Panc1 (cell line): ENCODE data around the gene PSMB5. TPM values are rescaled to one million over a fixed set of nuclear protein-coding genes. Genes with fewer than 3 reads are reported as not detected.

Source experiments
- ATAC-seq: fragments of 200-7000 bp; cut with Tn5 transposase; 2 replicates; pipeline ENCODE4 v1.9.1; 2020; ENCODE audit warnings: mild to moderate bottlenecking, moderate library complexity
- BruUV-seq: library from RNA; stranded (reverse); fragments of 400-500 nt; replicated peaks from 2 replicates; lab custom pipeline; 2021; lab: Mats Ljungman, UMichigan
- CTCF ChIA-PET: fragments of 300-600 bp; sonication (Branson Sonifier 250); formaldehyde crosslinking; loops from one replicate; lab custom pipeline; 2022; ENCODE audit warnings: antibody characterized with exemption; lab: Charles Lee
- POLR2A ChIA-PET: fragments of 300-600 bp; sonication (Branson Sonifier 250); formaldehyde crosslinking; loops from one replicate; lab custom pipeline; 2022; ENCODE audit warnings: antibody characterized with exemption; lab: Charles Lee
- DNase-seq: peaks from one replicate; pipeline ENCODE4 v3.0.0-alpha.2; 2010; ENCODE audit warnings: low read depth, low spot score
- H3K27ac ChIP-seq: 2 replicates; pipeline ENCODE4 v1.5.1; 2011; ENCODE audit warnings: mild to moderate bottlenecking, low read length, inconsistent platforms
- H3K27me3 ChIP-seq: fragments of 200-500 bp; sonication (Bioruptor generic); 2 replicates; pipeline ENCODE4 v1.6.0; 2014; ENCODE audit warnings: low read length, inconsistent platforms; ENCODE audit not compliant: control insufficient read depth, insufficient read depth
- H3K36me3 ChIP-seq: fragments of 200-500 bp; sonication (Bioruptor generic); 2 replicates; pipeline ENCODE4 v1.5.1; 2014; ENCODE audit warnings: inconsistent platforms, mild to moderate bottlenecking, low read length, moderate library complexity; ENCODE audit not compliant: control insufficient read depth, insufficient read depth
- H3K4me1 ChIP-seq: 2 replicates; pipeline ENCODE4 v1.5.1; 2011; ENCODE audit warnings: inconsistent platforms, mild to moderate bottlenecking, low read length, moderate library complexity; ENCODE audit not compliant: control insufficient read depth, insufficient read depth
- H3K4me3 ChIP-seq, 2 experiments: 2 replicates each; pipeline ENCODE4 v1.5.1; 2011 to 2012; ENCODE audit warnings: low read depth in 2 of 2, low read length in 2 of 2, mild to moderate bottlenecking in 2 of 2, inconsistent platforms in 1 of 2, moderate library complexity in 1 of 2
- H3K9me3 ChIP-seq: fragments of 200-500 bp; sonication (Bioruptor generic); 2 replicates; pipeline ENCODE4 v1.5.1; 2014; ENCODE audit warnings: low read depth, mild to moderate bottlenecking, inconsistent platforms, low read length, moderate library complexity; ENCODE audit not compliant: control insufficient read depth, insufficient read depth
- POLR2AphosphoS5 ChIP-seq: IDR thresholded peaks from 2 replicates; pipeline ENCODE4 v1.6.1; 2012; ENCODE audit warnings: mild to moderate bottlenecking, low read depth, low read length, moderate library complexity
- SIN3A ChIP-seq: IDR thresholded peaks from 2 replicates; pipeline ENCODE4 v1.6.1; 2012; ENCODE audit warnings: low read depth, mild to moderate bottlenecking, low read length, moderate library complexity, borderline replicate concordance; ENCODE audit not compliant: insufficient read depth
- TCF7L2 ChIP-seq: IDR thresholded peaks from 2 replicates; pipeline ENCODE4 v1.6.1; 2011; ENCODE audit warnings: mild to moderate bottlenecking, low read depth, low read length, inconsistent platforms
- in situ Hi-C: cut with HindIII; loops from 2 replicates; pipeline ENCODE4 v1.10.0; 2016; ENCODE audit warnings: low sequenced_read_pairs, low pct_unique_long_range_greater_than_20kb
- intact Hi-C: fragments of 100-400 bp; cut with micrococcal nuclease; formaldehyde crosslinking; loops from one replicate; pipeline ENCODE4 v1.10.0; 2022; ENCODE audit not compliant: unreplicated experiment
- total RNA-seq: library from RNA; stranded (reverse); gene quantifications from one replicate; pipeline ENCODE4 v1.2.1, GENCODE V29; 2021; ENCODE audit not compliant: unreplicated experiment
- TF ChIP-seq, protein P1 (sequence below): fragments of 450-650 bp; IDR thresholded peaks from 2 replicates; pipeline ENCODE4 v1.5.1; 2017; ENCODE audit warnings: mild to moderate bottlenecking
- TF ChIP-seq, protein P2 (sequence below), 2 experiments: IDR thresholded peaks; 2 replicates each; pipeline ENCODE4 v1.6.1; 2011 to 2012; ENCODE audit warnings: low read depth in 2 of 2, control low read depth in 1 of 2, low read length in 1 of 2, mild to moderate bottlenecking in 1 of 2, moderate library complexity in 1 of 2; ENCODE audit not compliant: insufficient read depth in 1 of 2

PSMB5 gene
- total RNA-seq, 1 experiment from 2014 or later: 149 TPM

DNA sequence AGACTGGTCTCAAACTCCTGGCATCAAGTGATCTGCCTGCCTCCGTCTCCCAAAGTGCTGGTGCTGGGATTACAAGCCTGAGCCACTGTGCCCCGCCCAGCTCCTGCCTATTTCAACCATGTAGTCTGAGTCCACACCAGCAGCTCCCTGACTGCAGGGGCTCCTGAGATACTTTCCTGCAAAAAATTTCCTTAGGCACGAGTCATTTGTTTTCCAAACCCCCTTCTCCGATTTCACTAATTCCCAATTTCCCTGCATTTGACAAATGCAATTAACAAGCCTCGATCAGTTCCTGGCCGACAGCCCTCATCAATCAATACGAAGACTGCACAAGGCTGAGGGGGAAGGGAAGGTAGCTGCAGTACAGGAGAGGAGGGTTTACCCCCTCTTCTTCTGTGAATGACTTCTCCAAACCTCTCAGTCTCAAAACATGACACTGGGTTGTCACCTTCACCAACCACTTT, 10.1 kb downstream of the PSMB5 start:
- TF ChIP-seq, protein P1, sequence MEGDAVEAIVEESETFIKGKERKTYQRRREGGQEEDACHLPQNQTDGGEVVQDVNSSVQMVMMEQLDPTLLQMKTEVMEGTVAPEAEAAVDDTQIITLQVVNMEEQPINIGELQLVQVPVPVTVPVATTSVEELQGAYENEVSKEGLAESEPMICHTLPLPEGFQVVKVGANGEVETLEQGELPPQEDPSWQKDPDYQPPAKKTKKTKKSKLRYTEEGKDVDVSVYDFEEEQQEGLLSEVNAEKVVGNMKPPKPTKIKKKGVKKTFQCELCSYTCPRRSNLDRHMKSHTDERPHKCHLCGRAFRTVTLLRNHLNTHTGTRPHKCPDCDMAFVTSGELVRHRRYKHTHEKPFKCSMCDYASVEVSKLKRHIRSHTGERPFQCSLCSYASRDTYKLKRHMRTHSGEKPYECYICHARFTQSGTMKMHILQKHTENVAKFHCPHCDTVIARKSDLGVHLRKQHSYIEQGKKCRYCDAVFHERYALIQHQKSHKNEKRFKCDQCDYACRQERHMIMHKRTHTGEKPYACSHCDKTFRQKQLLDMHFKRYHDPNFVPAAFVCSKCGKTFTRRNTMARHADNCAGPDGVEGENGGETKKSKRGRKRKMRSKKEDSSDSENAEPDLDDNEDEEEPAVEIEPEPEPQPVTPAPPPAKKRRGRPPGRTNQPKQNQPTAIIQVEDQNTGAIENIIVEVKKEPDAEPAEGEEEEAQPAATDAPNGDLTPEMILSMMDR: no peak
- TF ChIP-seq POLR2AphosphoS5 (no peak), TCF7L2 (no peak), SIN3A (no peak)
- TF ChIP-seq, protein P2, sequence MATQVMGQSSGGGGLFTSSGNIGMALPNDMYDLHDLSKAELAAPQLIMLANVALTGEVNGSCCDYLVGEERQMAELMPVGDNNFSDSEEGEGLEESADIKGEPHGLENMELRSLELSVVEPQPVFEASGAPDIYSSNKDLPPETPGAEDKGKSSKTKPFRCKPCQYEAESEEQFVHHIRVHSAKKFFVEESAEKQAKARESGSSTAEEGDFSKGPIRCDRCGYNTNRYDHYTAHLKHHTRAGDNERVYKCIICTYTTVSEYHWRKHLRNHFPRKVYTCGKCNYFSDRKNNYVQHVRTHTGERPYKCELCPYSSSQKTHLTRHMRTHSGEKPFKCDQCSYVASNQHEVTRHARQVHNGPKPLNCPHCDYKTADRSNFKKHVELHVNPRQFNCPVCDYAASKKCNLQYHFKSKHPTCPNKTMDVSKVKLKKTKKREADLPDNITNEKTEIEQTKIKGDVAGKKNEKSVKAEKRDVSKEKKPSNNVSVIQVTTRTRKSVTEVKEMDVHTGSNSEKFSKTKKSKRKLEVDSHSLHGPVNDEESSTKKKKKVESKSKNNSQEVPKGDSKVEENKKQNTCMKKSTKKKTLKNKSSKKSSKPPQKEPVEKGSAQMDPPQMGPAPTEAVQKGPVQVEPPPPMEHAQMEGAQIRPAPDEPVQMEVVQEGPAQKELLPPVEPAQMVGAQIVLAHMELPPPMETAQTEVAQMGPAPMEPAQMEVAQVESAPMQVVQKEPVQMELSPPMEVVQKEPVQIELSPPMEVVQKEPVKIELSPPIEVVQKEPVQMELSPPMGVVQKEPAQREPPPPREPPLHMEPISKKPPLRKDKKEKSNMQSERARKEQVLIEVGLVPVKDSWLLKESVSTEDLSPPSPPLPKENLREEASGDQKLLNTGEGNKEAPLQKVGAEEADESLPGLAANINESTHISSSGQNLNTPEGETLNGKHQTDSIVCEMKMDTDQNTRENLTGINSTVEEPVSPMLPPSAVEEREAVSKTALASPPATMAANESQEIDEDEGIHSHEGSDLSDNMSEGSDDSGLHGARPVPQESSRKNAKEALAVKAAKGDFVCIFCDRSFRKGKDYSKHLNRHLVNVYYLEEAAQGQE (IDR thresholded peaks at IDR 0.05; ENCODE audit: insufficient read depth in 1 of 2, low read depth in 2 of 2, low read length in 1 of 2): no peak
- H3K27me3 ChIP-seq: no peaks in the 10 kb centered on the region
- ChIA-PET POLR2A (no interaction called here), CTCF (interaction anchor here (0.6 to 1.0 kb wide), 2 partner anchors 52 to 141 kb away, joined by 3 read pairs; no protein-coding TSS in a partner anchor)
- H3K4me1 ChIP-seq: no peaks in the 10 kb centered on the region
- no peak for DNase-seq
- H3K36me3 ChIP-seq: no peaks in the 10 kb centered on the region; the same call in 1 of the 2 replicates
- H3K27ac ChIP-seq: no peak overlapping the region
- intact Hi-C loops: no loop called here
- no peak for ATAC-seq
- in situ Hi-C loops: no loop called here
- H3K4me3 ChIP-seq: no peak overlapping the region
- no TSS peak for BruUV-seq
- no peaks in the 10 kb centered on the region for H3K9me3 ChIP-seq

DNA sequence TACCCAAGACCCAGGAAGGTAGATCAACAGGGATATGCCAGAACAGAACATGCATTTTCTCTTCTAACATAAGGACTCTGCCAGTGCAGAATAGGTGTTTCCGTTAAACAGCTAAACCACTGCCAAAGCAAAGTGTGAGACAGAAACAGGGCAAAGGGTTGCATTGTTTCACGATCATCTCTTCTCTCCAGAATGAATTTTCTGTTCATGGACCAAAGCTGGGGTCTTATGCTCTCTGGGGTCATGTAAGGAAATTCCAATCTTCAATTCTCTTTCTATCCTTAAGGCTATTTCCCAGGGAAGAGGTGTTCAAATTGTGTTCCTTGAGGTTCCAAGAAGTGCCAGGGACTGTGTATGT, 10.9 kb downstream of the PSMB5 start:
- TF ChIP-seq SIN3A (no peak), POLR2AphosphoS5 (no peak), TCF7L2 (no peak)
- TF ChIP-seq, protein P2 (IDR thresholded peaks at IDR 0.05; ENCODE audit: insufficient read depth in 1 of 2, low read depth in 2 of 2, low read length in 1 of 2): no peak
- TF ChIP-seq, protein P1: no peak
- in situ Hi-C loops: no loop called here
- DNase-seq (no peak), ATAC-seq (no peak)
- no TSS peak for BruUV-seq
- no peaks in the 10 kb centered on the region for H3K4me1 ChIP-seq
- intact Hi-C loops: no loop called here
- no peaks in the 10 kb centered on the region; the same call in 1 of the 2 replicates for H3K36me3 ChIP-seq
- POLR2A ChIA-PET: no interaction called here
- no peak overlapping the region for H3K27ac ChIP-seq
- no peaks in the 10 kb centered on the region for H3K27me3 ChIP-seq
- no peaks in the 10 kb centered on the region for H3K9me3 ChIP-seq
- H3K4me3 ChIP-seq: no peak overlapping the region
- CTCF ChIA-PET: interaction anchor here (0.6 kb wide), 1 partner anchor 140 kb away, joined by 3 read pairs; no protein-coding TSS in a partner anchor
